22Rv1 (cell line): Measurements from ENCODE around the gene DAPL1.

Experiments
- CTCF ChIP-seq: fragments of 450-650 bp; IDR thresholded peaks from 2 replicates; pipeline ENCODE4 v1.5.1; 2017; ENCODE audit warnings: mild to moderate bottlenecking
- ZFX ChIP-seq: fragments of 450-650 bp; IDR thresholded peaks from 2 replicates; pipeline ENCODE4 v1.6.1; 2017; ENCODE audit warnings: antibody characterized with exemption, borderline replicate concordance

GRCh38 chr2:158815166-158815565, 20.0 kb downstream of the DAPL1 start:
- TF ChIP-seq CTCF = no peak
- TF ChIP-seq ZFX = no peak
